HG02885 (cell line): Measurements from ENCODE around the gene GRIA4.
"Not testable (repeated sequence)": the region's sequence is repeated elsewhere in the genome, so short reads cannot be mapped to it uniquely, and the experiment has no call there.

Experiments used
- ATAC-seq: cut with Tn5 transposase; IDR thresholded peaks from one replicate; pipeline ENCODE4 v1.9.1; 2021; ENCODE audit warnings: mild to moderate bottlenecking; ENCODE audit not compliant: unreplicated experiment, poor library complexity

GRIA4 gene

GRCh38 chr11:105969756-105970155 lies 359.9 kb downstream of the GRIA4 start:
- ATAC-seq = no peak

GRCh38 chr11:105975128-105975527 lies 365.3 kb downstream of the GRIA4 start:
- no peak for ATAC-seq

- ATAC-seq = no peak
These were observed 370.3 kb downstream of the GRIA4 start for GRCh38 chr11:105979997-105980703.

- no peak for ATAC-seq
These were observed 376.7 kb downstream of the GRIA4 start for GRCh38 chr11:105986554-105986953.

- no peak for ATAC-seq
These were observed 378.3 kb downstream of the GRIA4 start for GRCh38 chr11:105988197-105988596.

- ATAC-seq = no peak
These were observed 379.3 kb downstream of the GRIA4 start for GRCh38 chr11:105989124-105989523.

GRCh38 chr11:105991888-105992287 lies 382.0 kb downstream of the GRIA4 start:
- ATAC-seq = no peak

GRCh38 chr11:106001304-106002012 lies 391.6 kb downstream of the GRIA4 start:
- ATAC-seq = peak; percentile 52

GRCh38 chr11:106003094-106003493 lies 393.2 kb downstream of the GRIA4 start:
- ATAC-seq = not testable (repeated sequence)

- no peak for ATAC-seq
These were observed 401.6 kb downstream of the GRIA4 start for GRCh38 chr11:106011481-106011880.

GRCh38 chr11:106012744-106013143 lies 402.9 kb downstream of the GRIA4 start:
- no peak for ATAC-seq

GRCh38 chr11:106014035-106014434 lies 404.2 kb downstream of the GRIA4 start:
- ATAC-seq = no peak

- ATAC-seq = no peak
These were observed 404.7 kb downstream of the GRIA4 start for GRCh38 chr11:106014620-106015019.

- ATAC-seq = no peak
These were observed 405.2 kb downstream of the GRIA4 start for GRCh38 chr11:106015066-106015465.

- ATAC-seq = no peak
These were observed 407.2 kb downstream of the GRIA4 start for GRCh38 chr11:106017093-106017492.

- peak; percentile 12 for ATAC-seq
These were observed 411.5 kb downstream of the GRIA4 start for GRCh38 chr11:106021181-106021966.

- ATAC-seq = peak; percentile 97
These were observed 412.3 kb downstream of the GRIA4 start, which contains the start of gene MSANTD4 for GRCh38 chr11:106021967-106022794. Gene MSANTD4, minus strand, starts transcription at chr11:106022240. Its CDS starts 11,323 bp downstream, at chr11:106010917.

- ATAC-seq = no peak
These were observed 413.0 kb downstream of the GRIA4 start for GRCh38 chr11:106022795-106023275.

- ATAC-seq = no peak
These were observed 420.7 kb downstream of the GRIA4 start for GRCh38 chr11:106030609-106031008.
